NT2/D1 (cell line): ENCODE results near the gene GLRA1.
"Not testable (repeated sequence)": the region's sequence is repeated elsewhere in the genome, so short reads cannot be mapped to it uniquely, and the experiment has no call there.

Experiments used
- SUZ12 ChIP-seq: IDR thresholded peaks from 2 replicates; pipeline ENCODE4 v1.6.1; 2011; ENCODE audit not compliant: insufficient read length, insufficient read depth; ENCODE audit errors: extremely low read depth
- YY1 ChIP-seq: IDR thresholded peaks from 2 replicates; pipeline ENCODE4 v1.6.1; 2011; ENCODE audit not compliant: insufficient read length, insufficient read depth

- not testable (repeated sequence) for TF ChIP-seq SUZ12, YY1
These were observed 31.2 kb downstream of the GLRA1 start for GRCh38 chr5:151893485-151893884.
